HCT116 (cell line): ENCODE results near the gene PRKAG2.

Experiments used
- CTCF ChIP-seq, 3 experiments: fragments of 200-600 bp in 1 of 3; sonication (generic) in 1 of 3; IDR thresholded peaks in 2 of 3; conservative IDR thresholded peaks in 1 of 3; 2 replicates each; pipeline ENCODE4 v1.5.1; 2012 to 2017; ENCODE audit warnings: low read depth in 2 of 3, low read length in 2 of 3, antibody characterized with exemption in 1 of 3, borderline replicate concordance in 1 of 3, control low read depth in 1 of 3, mild to moderate bottlenecking in 1 of 3, mixed read lengths in 1 of 3, mixed run types in 1 of 3, moderate library complexity in 1 of 3; ENCODE audit not compliant: insufficient read depth in 1 of 3
- RAD21 ChIP-seq: IDR thresholded peaks from 2 replicates; pipeline ENCODE4 v1.6.1; 2012; ENCODE audit warnings: low read depth, mild to moderate bottlenecking

- TF ChIP-seq RAD21 (no peak), CTCF (IDR thresholded peaks at IDR 0.05 in 2 of 3, conservative IDR thresholded peaks at IDR 0.05 in 1 of 3; ENCODE audit: borderline replicate concordance in 1 of 3, insufficient read depth in 1 of 3, low read depth in 2 of 3, low read length in 2 of 3) (no peak)
These were observed 19.2 kb upstream of the PRKAG2 start for GRCh38 chr7:151896086-151896485.
